BE2C (cell line): Measurements from ENCODE around the gene MND1.

Experiments
- DNase-seq: peaks from one replicate; pipeline ENCODE4 v3.0.0-alpha.2; 2020
- H3K27me3 ChIP-seq: fragments of 250-450 bp; sonication (Bioruptor Pico); 2 replicates; pipeline ENCODE4 v1.5.1; 2020; ENCODE audit warnings: mild to moderate bottlenecking
- H3K36me3 ChIP-seq: fragments of 250-450 bp; sonication (Bioruptor Pico); 2 replicates; pipeline ENCODE4 v1.5.1; 2020; ENCODE audit warnings: mild to moderate bottlenecking
- H3K4me1 ChIP-seq: fragments of 250-450 bp; sonication (Bioruptor Pico); 2 replicates; pipeline ENCODE4 v1.5.1; 2020
- H3K4me3 ChIP-seq: 2 replicates; pipeline ENCODE4 v1.5.1; 2011; ENCODE audit warnings: low read depth, low read length
- H3K9me3 ChIP-seq: fragments of 250-450 bp; sonication (Bioruptor Pico); 2 replicates; pipeline ENCODE4 v1.5.1; 2020
- CTCF ChIP-seq: IDR thresholded peaks from 2 replicates; pipeline ENCODE4 v1.5.1; 2012; ENCODE audit warnings: mild to moderate bottlenecking, low read depth, low read length

MND1 gene

GRCh38 chr4:153314915-153315314 lies 29.6 kb upstream of the MND1 start:
- Histone ChIP-seq H3K4me3 (no peak overlapping the region), H3K9me3 (no peaks in the 10 kb centered on the region), H3K36me3 (peaks cover 10% of the 10 kb centered on the region), H3K4me1 (peaks cover 11% of the 10 kb centered on the region), H3K27me3 (no peaks in the 10 kb centered on the region)
- no peak for TF ChIP-seq CTCF
- no peak for DNase-seq

- peak; percentile 43 for DNase-seq
- H3K4me1 ChIP-seq = peaks cover 11% of the 10 kb centered on the region
- no peaks in the 10 kb centered on the region for H3K27me3 ChIP-seq
- TF ChIP-seq CTCF = peak; percentile 85
- no peak overlapping the region for H3K4me3 ChIP-seq
- no peaks in the 10 kb centered on the region for H3K9me3 ChIP-seq
- peaks cover 28% of the 10 kb centered on the region for H3K36me3 ChIP-seq
These were observed 25.7 kb upstream of the MND1 start for GRCh38 chr4:153318696-153319320.

GRCh38 chr4:153322791-153323190 lies 21.7 kb upstream of the MND1 start:
- no peak for DNase-seq

GRCh38 chr4:153324046-153324445 lies 20.4 kb upstream of the MND1 start:
- no peak overlapping the region for H3K4me3 ChIP-seq
- no peaks in the 10 kb centered on the region for H3K9me3 ChIP-seq
- H3K27me3 ChIP-seq = no peaks in the 10 kb centered on the region
- DNase-seq = no peak
- TF ChIP-seq CTCF = no peak
- peaks cover 46% of the 10 kb centered on the region for H3K36me3 ChIP-seq
- no peaks in the 10 kb centered on the region for H3K4me1 ChIP-seq

More at GRCh38 chr4:153322791-153323190, 21.7 kb upstream of the MND1 start:
- TF ChIP-seq CTCF = no peak
- Histone ChIP-seq H3K36me3 (peaks cover 42% of the 10 kb centered on the region), H3K4me3 (no peak overlapping the region), H3K27me3 (no peaks in the 10 kb centered on the region), H3K9me3 (no peaks in the 10 kb centered on the region), H3K4me1 (no peaks in the 10 kb centered on the region)

- TF ChIP-seq CTCF = no peak
- Histone ChIP-seq H3K4me3 (no peak overlapping the region), H3K4me1 (no peaks in the 10 kb centered on the region), H3K36me3 (peaks cover 39% of the 10 kb centered on the region), H3K27me3 (no peaks in the 10 kb centered on the region), H3K9me3 (no peaks in the 10 kb centered on the region)
- DNase-seq = no peak
These were observed 18.9 kb upstream of the MND1 start for GRCh38 chr4:153325558-153325957.

- H3K27me3 ChIP-seq = no peaks in the 10 kb centered on the region
- no peaks in the 10 kb centered on the region for H3K9me3 ChIP-seq
- no peaks in the 10 kb centered on the region for H3K4me1 ChIP-seq
- peaks cover 39% of the 10 kb centered on the region for H3K36me3 ChIP-seq
- no peak for TF ChIP-seq CTCF
- no peak overlapping the region for H3K4me3 ChIP-seq
- DNase-seq = no peak
These were observed 18.0 kb upstream of the MND1 start for GRCh38 chr4:153326513-153326912.
